MCF 10A (cell line): ENCODE results near the gene PTH2. TPM values are rescaled to one million over a fixed set of nuclear protein-coding genes. Genes with fewer than 3 reads are reported as not detected.

Experiments used
- BruUV-seq: library from RNA; stranded (reverse); fragments of 400-500 nt; replicated peaks from 2 replicates; lab custom pipeline; 2021; lab: Mats Ljungman, UMichigan
- CTCF ChIA-PET: fragments of 300-600 bp; sonication (Branson Sonifier 250); formaldehyde crosslinking; extraction: SDS; loops from one replicate; lab custom pipeline; 2021; ENCODE audit warnings: antibody characterized with exemption, inconsistent platforms; lab: Yijun Ruan, JAX
- POLR2A ChIA-PET: fragments of 300-600, 350-650 bp; sonication (Branson Sonifier 250); formaldehyde crosslinking; extraction: SDS; loops from one replicate; lab custom pipeline; 2020; ENCODE audit warnings: antibody characterized with exemption, inconsistent platforms; lab: Yijun Ruan, JAX
- DNase-seq: peaks from one replicate; pipeline ENCODE4 v3.0.0-alpha.2; 2018; ENCODE audit not compliant: unreplicated experiment
- H3K27ac Mint-ChIP-seq: one replicate; pipeline ENCODE4 v1.8.0; 2022; ENCODE audit warnings: mild to moderate bottlenecking, low read depth, mixed read lengths; ENCODE audit not compliant: unreplicated experiment
- H3K27me3 Mint-ChIP-seq: one replicate; pipeline ENCODE4 v1.8.0; 2022; ENCODE audit warnings: mixed read lengths; ENCODE audit not compliant: insufficient read depth, unreplicated experiment
- H3K36me3 Mint-ChIP-seq: one replicate; pipeline ENCODE4 v1.8.0; 2022; ENCODE audit warnings: mild to moderate bottlenecking, moderate library complexity, mixed read lengths; ENCODE audit not compliant: insufficient read depth, unreplicated experiment
- H3K4me1 Mint-ChIP-seq: one replicate; pipeline ENCODE4 v1.8.0; 2022; ENCODE audit warnings: mixed read lengths; ENCODE audit not compliant: insufficient read depth, unreplicated experiment
- H3K4me3 Mint-ChIP-seq: one replicate; pipeline ENCODE4 v1.8.0; 2022; ENCODE audit warnings: mild to moderate bottlenecking, moderate library complexity, mixed read lengths; ENCODE audit not compliant: unreplicated experiment
- H3K9me3 Mint-ChIP-seq: one replicate; pipeline ENCODE4 v1.8.0; 2022; ENCODE audit warnings: mixed read lengths; ENCODE audit not compliant: unreplicated experiment
- CTCF ChIP-seq: fragments of 200-600 bp; IDR thresholded peaks from one replicate; pipeline ENCODE4 v1.8.0; 2022; ENCODE audit warnings: antibody characterized with exemption, mild to moderate bottlenecking; ENCODE audit not compliant: unreplicated experiment
- intact Hi-C: fragments of 100-400 bp; cut with micrococcal nuclease; formaldehyde crosslinking; loops from 2 replicates; pipeline ENCODE4 v1.14.1; 2022
- total RNA-seq: library from RNA; stranded (reverse); gene quantifications from 2 replicates; pipeline ENCODE4 v1.2.3, GENCODE V29; 2022

Gene PTH2
- total RNA-seq, 1 experiment from 2014 or later = not detected

- H3K27me3 Mint-ChIP-seq = no peaks in the 10 kb centered on the region
- ChIA-PET POLR2A (no interaction called here), CTCF (interaction anchor here (1.8 kb wide), 1 partner anchor 14 kb away, joined by 9 read pairs; no protein-coding TSS in a partner anchor)
- no TSS peak for BruUV-seq
- TF ChIP-seq CTCF = no peak
- no peak overlapping the region for H3K27ac Mint-ChIP-seq
- no peaks in the 10 kb centered on the region for H3K4me1 Mint-ChIP-seq
- H3K36me3 Mint-ChIP-seq = peaks cover 22% of the 10 kb centered on the region
- intact Hi-C loops = no loop called here
- no peaks in the 10 kb centered on the region for H3K9me3 Mint-ChIP-seq
- DNase-seq = no peak
- no peak overlapping the region for H3K4me3 Mint-ChIP-seq
Observed at GRCh38 chr19:49459388-49459787, 36.1 kb upstream of the PTH2 start.

- no peak for DNase-seq
- ChIA-PET CTCF (interaction anchor here (0.6 to 1.8 kb wide), 3 partner anchors 15 to 231 kb away, joined by 4 to 9 read pairs (median 7); partner anchors contain the start of gene ADM5), POLR2A (interaction anchor here (1.0 kb wide), 1 partner anchor 37 kb away, joined by 3 read pairs; the partner anchor contains the start of gene RPS11)
- no peaks in the 10 kb centered on the region for H3K4me1 Mint-ChIP-seq
- no peak overlapping the region for H3K27ac Mint-ChIP-seq
- no peaks in the 10 kb centered on the region for H3K27me3 Mint-ChIP-seq
- no TSS peak for BruUV-seq
- H3K36me3 Mint-ChIP-seq = peaks cover 22% of the 10 kb centered on the region
- intact Hi-C loops = no loop called here
- no peaks in the 10 kb centered on the region for H3K9me3 Mint-ChIP-seq
- no peak for TF ChIP-seq CTCF
- no peak overlapping the region for H3K4me3 Mint-ChIP-seq
Observed at GRCh38 chr19:49458567-49458903, 35.3 kb upstream of the PTH2 start.

GRCh38 chr19:49456326-49456725, 33.1 kb upstream of the PTH2 start:
- intact Hi-C loops = no loop called here
- POLR2A ChIA-PET = interaction anchor here (0.6 to 1.0 kb wide), 2 partner anchors 16 to 26 kb away, joined by 3 read pairs; no protein-coding TSS in a partner anchor
- H3K36me3 Mint-ChIP-seq = peaks cover 28% of the 10 kb centered on the region
- H3K27ac Mint-ChIP-seq = no peak overlapping the region
- H3K4me1 Mint-ChIP-seq = peaks cover 6% of the 10 kb centered on the region
- DNase-seq = no peak
- no peaks in the 10 kb centered on the region for H3K9me3 Mint-ChIP-seq
- no peak overlapping the region for H3K4me3 Mint-ChIP-seq
- H3K27me3 Mint-ChIP-seq = no peaks in the 10 kb centered on the region
- no peak for TF ChIP-seq CTCF
- BruUV-seq = no TSS peak
- CTCF ChIA-PET = interaction anchor here (0.8 to 1.8 kb wide), 2 partner anchors 12 to 17 kb away, joined by 4 read pairs; no protein-coding TSS in a partner anchor

- Mint-ChIP-seq H3K27ac (no peak overlapping the region), H3K27me3 (no peaks in the 10 kb centered on the region), H3K9me3 (no peaks in the 10 kb centered on the region), H3K4me1 (peaks cover 7% of the 10 kb centered on the region), H3K36me3 (peaks cover 31% of the 10 kb centered on the region), H3K4me3 (no peak overlapping the region)
- no TSS peak for BruUV-seq
- intact Hi-C loops = no loop called here
- peak; percentile 25 for DNase-seq
- CTCF ChIA-PET = interaction anchor here (0.8 to 1.8 kb wide), 2 partner anchors 11 to 18 kb away, joined by 4 read pairs; no protein-coding TSS in a partner anchor
- POLR2A ChIA-PET = interaction anchor here (1.0 kb wide), 1 partner anchor 27 kb away, joined by 3 read pairs; no protein-coding TSS in a partner anchor
- TF ChIP-seq CTCF = no peak
Observed at GRCh38 chr19:49455773-49456172, 32.5 kb upstream of the PTH2 start.
